ENCODE data around the gene GLI3.

- TF ChIP-seq CTCF (IDR thresholded peaks at IDR 0.05) (no peak), POLR2A (IDR thresholded peaks at IDR 0.05) (no peak)
Measured at GRCh38 chr7:42233695-42234331, 3.2 kb downstream of the GLI3 start.

Data from adrenal gland (tissue), 5 donors.